Lower lobe of right lung (tissue), 2 donors: ENCODE results near the gene SAG. TPM values are rescaled to one million over a fixed set of nuclear protein-coding genes. Genes with fewer than 3 reads are reported as not detected.
A peak's percentile ranks its signal among the peaks of the same experiment; 100 is the strongest.

Experiments used
- ATAC-seq, 2 donors: fragments of 200-7000 bp; cut with Tn5 transposase; one replicate each; pipeline ENCODE4 v1.9.1; 2020 to 2022; ENCODE audit warnings: mild to moderate bottlenecking in 2 of 2, moderate library complexity in 2 of 2
- DNase-seq: peaks from one replicate; pipeline ENCODE4 v3.0.0-alpha.2; 2020
- H3K27ac ChIP-seq: fragments of 200-600 bp; one replicate; pipeline ENCODE4 v1.8.0; 2022
- H3K27me3 ChIP-seq: fragments of 200-600 bp; one replicate; pipeline ENCODE4 v1.8.0; 2022; ENCODE audit warnings: low read depth
- H3K36me3 ChIP-seq: fragments of 200-600 bp; one replicate; pipeline ENCODE4 v1.8.0; 2022; ENCODE audit warnings: mild to moderate bottlenecking
- H3K4me1 ChIP-seq: fragments of 200-600 bp; one replicate; pipeline ENCODE4 v1.8.0; 2022
- H3K4me3 ChIP-seq: fragments of 200-600 bp; one replicate; pipeline ENCODE4 v1.8.0; 2022; ENCODE audit warnings: mild to moderate bottlenecking
- H3K9me3 ChIP-seq: fragments of 200-600 bp; one replicate; pipeline ENCODE4 v1.8.0; 2022
- CTCF ChIP-seq: fragments of 200-600 bp; IDR thresholded peaks from one replicate; pipeline ENCODE4 v1.8.0; 2022; ENCODE audit warnings: antibody characterized with exemption, mild to moderate bottlenecking
- intact Hi-C: fragments of 100-400 bp; cut with DNase I; formaldehyde crosslinking; loops from one replicate; pipeline ENCODE4 v1.11.0; 2022
- total RNA-seq: library from RNA; stranded (reverse); fragmentation: NEBNext Ultra II Directional; extraction: Animal tissue kit (Norgen Biotek cat#: 25700); gene quantifications from one replicate; pipeline ENCODE4 v1.2.1, GENCODE V29; 2021
- donor health status: DM: no; HTN: yes; CAD: no; lungs with severe emphysema.

The SAG gene
- total RNA-seq, 1 donor from 2014 or later = not detected

DNA sequence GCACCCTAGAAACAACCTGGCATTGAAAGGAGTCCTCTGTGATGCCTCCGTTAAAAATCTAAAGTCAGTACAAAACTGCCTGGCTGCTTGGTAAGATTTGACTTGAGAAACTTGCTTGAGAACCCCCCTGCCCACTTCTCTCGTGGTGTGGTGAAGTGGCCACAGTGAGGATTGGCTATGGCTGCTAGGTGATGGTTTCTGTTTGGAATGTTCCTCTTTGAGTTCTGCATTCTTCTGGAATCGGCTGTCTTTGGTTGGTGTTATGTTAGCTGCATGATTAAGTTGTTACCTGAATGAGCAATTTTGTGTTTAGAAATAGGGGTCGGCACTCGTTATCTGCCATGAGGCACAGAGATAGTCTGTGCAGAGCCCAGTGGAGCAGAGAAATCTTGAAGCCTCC is 21.7 kb upstream of the SAG start:
- ATAC-seq = no peak
- no peak for DNase-seq
- no peak overlapping the region for H3K4me3 ChIP-seq
- peaks cover 99% of the 10 kb centered on the region for H3K36me3 ChIP-seq
- no peaks in the 10 kb centered on the region for H3K9me3 ChIP-seq
- no peak for TF ChIP-seq CTCF
- intact Hi-C loops = no loop called here
- no peaks in the 10 kb centered on the region for H3K27me3 ChIP-seq
- H3K4me1 ChIP-seq = peaks cover 8% of the 10 kb centered on the region
- no peak overlapping the region for H3K27ac ChIP-seq

DNA sequence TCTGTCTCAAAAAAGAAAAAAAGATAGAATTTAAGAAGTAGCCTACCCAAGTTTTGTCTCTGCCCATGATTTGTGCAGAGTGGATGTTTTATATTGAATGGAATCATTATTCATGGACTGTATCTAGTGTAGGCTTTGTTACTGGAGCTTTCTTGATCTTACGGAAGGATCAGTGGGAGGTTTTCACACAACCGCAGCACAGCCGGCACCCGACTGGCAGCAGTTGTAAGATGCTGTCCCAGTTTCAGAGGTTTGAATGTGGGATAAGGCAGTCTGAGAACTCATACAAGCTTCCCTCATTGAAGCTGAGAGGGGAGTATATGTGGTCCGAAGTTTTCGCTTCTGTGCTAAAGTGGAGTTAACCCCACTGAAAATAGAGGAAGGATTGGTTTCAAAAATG is 19.7 kb upstream of the SAG start:
- H3K27me3 ChIP-seq = no peaks in the 10 kb centered on the region
- H3K4me1 ChIP-seq = peaks cover 8% of the 10 kb centered on the region
- intact Hi-C loops = no loop called here
- DNase-seq = no peak
- H3K27ac ChIP-seq = no peak overlapping the region
- H3K9me3 ChIP-seq = no peaks in the 10 kb centered on the region
- no peak for ATAC-seq
- peaks cover 99% of the 10 kb centered on the region for H3K36me3 ChIP-seq
- H3K4me3 ChIP-seq = no peak overlapping the region
- no peak for TF ChIP-seq CTCF

DNA sequence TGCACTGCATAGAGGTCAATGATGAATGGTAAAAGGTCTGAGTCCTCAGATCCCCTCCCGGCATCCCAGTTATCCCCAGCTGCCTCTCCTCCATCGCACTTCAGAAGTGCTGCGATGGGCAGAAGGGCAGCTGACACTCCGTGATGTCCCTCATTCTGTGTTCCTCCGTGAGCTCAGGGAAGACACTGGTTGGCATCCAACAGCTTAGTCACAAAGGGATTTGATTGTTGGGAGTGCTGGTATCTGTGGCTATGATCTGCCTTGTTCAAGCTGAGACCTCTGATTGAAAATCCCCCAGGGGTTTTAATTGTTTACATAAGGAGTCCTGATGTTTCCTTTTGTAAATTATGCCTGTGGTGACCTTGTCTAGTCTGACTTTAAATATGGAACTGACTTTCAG is 19.0 kb upstream of the SAG start:
- TF ChIP-seq CTCF = no peak
- ATAC-seq (no peak), DNase-seq (no peak)
- no peaks in the 10 kb centered on the region for H3K27me3 ChIP-seq
- intact Hi-C loops = no loop called here
- H3K27ac ChIP-seq = no peak overlapping the region
- peaks cover 99% of the 10 kb centered on the region for H3K36me3 ChIP-seq
- peaks cover 8% of the 10 kb centered on the region for H3K4me1 ChIP-seq
- H3K4me3 ChIP-seq = no peak overlapping the region
- H3K9me3 ChIP-seq = no peaks in the 10 kb centered on the region

GRCh38 chr2:233289648-233290047 is 18.0 kb upstream of the SAG start:
- intact Hi-C loops = no loop called here
- ATAC-seq (no peak), DNase-seq (no peak)
- peak overlapping the region; percentile 8 for H3K27ac ChIP-seq
- H3K9me3 ChIP-seq = no peaks in the 10 kb centered on the region
- H3K36me3 ChIP-seq = peaks cover 99% of the 10 kb centered on the region
- peaks cover 8% of the 10 kb centered on the region for H3K4me1 ChIP-seq
- H3K4me3 ChIP-seq = no peak overlapping the region
- H3K27me3 ChIP-seq = no peaks in the 10 kb centered on the region
- TF ChIP-seq CTCF = no peak

DNA sequence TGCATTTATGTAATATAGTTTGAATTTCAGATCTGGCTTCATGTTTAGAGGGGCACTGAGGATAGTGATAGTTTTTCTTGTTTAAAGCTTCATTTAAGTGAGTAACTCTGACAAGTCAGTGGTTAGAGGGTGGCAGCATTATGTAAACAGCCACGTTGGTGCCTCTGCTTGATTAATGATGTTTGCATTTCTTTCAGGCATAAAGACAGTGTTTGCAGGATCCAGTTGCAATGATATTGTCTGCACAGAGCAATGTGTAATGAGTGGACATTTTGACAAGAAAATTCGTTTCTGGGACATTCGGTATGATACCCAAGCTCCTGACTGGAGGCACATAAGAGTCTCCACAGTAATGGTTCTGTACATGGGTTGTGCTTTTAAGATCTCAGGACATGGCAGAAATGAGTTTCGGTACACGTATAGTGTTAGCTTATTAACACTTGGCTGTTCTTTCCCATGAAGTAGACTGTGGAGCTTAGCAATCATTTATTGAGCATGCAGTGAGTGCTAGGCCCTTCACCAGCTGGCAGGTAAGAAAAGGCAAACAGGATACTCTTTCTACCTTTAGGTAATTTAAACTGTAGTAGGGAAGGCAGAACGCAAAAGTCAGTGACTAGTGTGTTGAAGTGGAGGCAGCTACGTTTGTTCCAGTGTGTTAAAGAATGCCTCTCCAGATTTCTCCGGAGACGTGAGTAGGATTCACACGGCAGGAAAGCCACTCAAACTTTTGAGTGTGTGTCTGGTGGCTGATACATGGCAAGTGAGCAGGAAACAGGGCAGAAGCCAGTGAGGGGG is 17.4 kb upstream of the SAG start:
- Histone ChIP-seq H3K4me3 (no peak overlapping the region), H3K27ac (peak overlapping the region; percentile 8), H3K9me3 (no peaks in the 10 kb centered on the region), H3K4me1 (peaks cover 8% of the 10 kb centered on the region), H3K27me3 (no peaks in the 10 kb centered on the region), H3K36me3 (peaks cover 99% of the 10 kb centered on the region)
- DNase-seq (no peak), ATAC-seq (peak; percentile 80 to 81)
- TF ChIP-seq CTCF = no peak
- intact Hi-C loops = no loop called here
